Esophagus squamous epithelium (tissue), 4 donors: ENCODE measurements around the gene ENKD1.

ENCODE experiments used
- POLR2A ChIP-seq, 4 donors: fragments of 450-650 bp; IDR thresholded peaks; one replicate each; pipeline ENCODE4 v1.6.1; 2017; ENCODE audit warnings: antibody characterized with exemption in 4 of 4, mild to moderate bottlenecking in 4 of 4, moderate library complexity in 3 of 4
- TF ChIP-seq, protein P1 (sequence below), 6 experiments: fragments of 450-650 bp in 4 of 6; fragments of 200-600 bp in 2 of 6; sonication (generic) in 2 of 6; IDR thresholded peaks; one replicate each; pipeline ENCODE4 v1.5.1; 2016 to 2019; ENCODE audit warnings: antibody characterized with exemption in 6 of 6, mild to moderate bottlenecking in 4 of 6, moderate library complexity in 4 of 6

DNA sequence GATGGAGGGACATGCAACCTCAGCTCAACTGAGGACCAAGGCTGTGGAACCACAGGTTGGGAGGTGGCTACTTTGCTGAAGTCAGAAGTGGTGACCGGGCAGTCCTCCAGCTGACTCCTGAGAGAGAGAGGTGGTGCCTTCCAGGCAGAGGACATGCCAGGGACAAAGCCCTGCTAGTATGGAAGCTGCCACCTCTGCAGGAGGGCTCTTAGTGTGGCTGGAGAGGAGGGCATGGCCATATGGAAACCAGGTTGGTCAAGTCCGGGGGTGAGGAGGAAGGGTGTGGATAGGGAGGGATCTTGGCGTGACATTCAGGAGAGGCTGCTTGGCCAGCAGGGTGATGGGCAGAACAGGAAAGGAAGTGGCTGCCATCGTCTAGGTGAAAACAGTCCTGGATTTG, 5.8 kb upstream of the ENKD1 start:
- TF ChIP-seq, protein P1, sequence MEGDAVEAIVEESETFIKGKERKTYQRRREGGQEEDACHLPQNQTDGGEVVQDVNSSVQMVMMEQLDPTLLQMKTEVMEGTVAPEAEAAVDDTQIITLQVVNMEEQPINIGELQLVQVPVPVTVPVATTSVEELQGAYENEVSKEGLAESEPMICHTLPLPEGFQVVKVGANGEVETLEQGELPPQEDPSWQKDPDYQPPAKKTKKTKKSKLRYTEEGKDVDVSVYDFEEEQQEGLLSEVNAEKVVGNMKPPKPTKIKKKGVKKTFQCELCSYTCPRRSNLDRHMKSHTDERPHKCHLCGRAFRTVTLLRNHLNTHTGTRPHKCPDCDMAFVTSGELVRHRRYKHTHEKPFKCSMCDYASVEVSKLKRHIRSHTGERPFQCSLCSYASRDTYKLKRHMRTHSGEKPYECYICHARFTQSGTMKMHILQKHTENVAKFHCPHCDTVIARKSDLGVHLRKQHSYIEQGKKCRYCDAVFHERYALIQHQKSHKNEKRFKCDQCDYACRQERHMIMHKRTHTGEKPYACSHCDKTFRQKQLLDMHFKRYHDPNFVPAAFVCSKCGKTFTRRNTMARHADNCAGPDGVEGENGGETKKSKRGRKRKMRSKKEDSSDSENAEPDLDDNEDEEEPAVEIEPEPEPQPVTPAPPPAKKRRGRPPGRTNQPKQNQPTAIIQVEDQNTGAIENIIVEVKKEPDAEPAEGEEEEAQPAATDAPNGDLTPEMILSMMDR (IDR thresholded peaks at IDR 0.05), result no peak
- TF ChIP-seq POLR2A (IDR thresholded peaks at IDR 0.05), result no peak
